ENCODE results near the gene ABCA1. TPM values are rescaled to one million over a fixed set of nuclear protein-coding genes. Genes with fewer than 3 reads are reported as not detected.

The ABCA1 gene
- total and polyA plus RNA-seq, 2 donors (not counting 1 experiment from before 2014, with no cell fraction given): 11.5 to 60.4 TPM

GRCh38 chr9:104779334-104779733 lies 148.6 kb downstream of the ABCA1 start:
- peaks cover 5% of the 10 kb centered on the region for H3K4me1 ChIP-seq (ENCODE audit: control insufficient read depth, extremely low read depth, insufficient read depth, low read length)
- no peaks in the 10 kb centered on the region for H3K9me3 ChIP-seq (ENCODE audit: control insufficient read depth, insufficient read depth, low read depth, low read length)
- no peak overlapping the region for H3K4me2 ChIP-seq (ENCODE audit: extremely low read depth, insufficient read depth, low read length)
- H4K20me1 ChIP-seq (ENCODE audit: control insufficient read depth, extremely low read depth, insufficient read depth, low read length): no peaks in the 10 kb centered on the region
- H3K9ac ChIP-seq (ENCODE audit: insufficient read depth, low read length): no peak overlapping the region
- H3K79me2 ChIP-seq (ENCODE audit: control insufficient read depth, insufficient read depth, low read length): no peaks in the 10 kb centered on the region
- no peaks in the 10 kb centered on the region for H3K27me3 ChIP-seq (ENCODE audit: control insufficient read depth, insufficient read depth, low read length)
- H3K4me3 ChIP-seq (replicated peaks in 1 of 4; ENCODE audit: control extremely low read depth in 1 of 4, insufficient read depth in 1 of 4, low read depth in 3 of 4, low read length in 4 of 4): no peak overlapping the region
- no peak for DNase-seq (ENCODE audit: low read depth in 2 of 2)
- peaks cover 2% of the 10 kb centered on the region for H3K36me3 ChIP-seq (ENCODE audit: control insufficient read depth, insufficient read depth, low read length)
- H2AFZ ChIP-seq (ENCODE audit: low read length): no peak overlapping the region
- no peak overlapping the region for H3K27ac ChIP-seq (ENCODE audit: insufficient read depth, low read length)
- TF ChIP-seq EZH2 (IDR thresholded peaks at IDR 0.05; ENCODE audit: low read length, missing control alignments): no peak
- TF ChIP-seq CTCF (conservative IDR thresholded peaks at IDR 0.05 in 1 of 2, IDR thresholded peaks at IDR 0.05 in 1 of 2; ENCODE audit: low read depth in 1 of 2, low read length in 2 of 2): no peak

GRCh38 chr9:104778802-104779201 lies 149.2 kb downstream of the ABCA1 start:
- no peak overlapping the region for H3K9ac ChIP-seq (ENCODE audit: insufficient read depth, low read length)
- TF ChIP-seq EZH2 (IDR thresholded peaks at IDR 0.05; ENCODE audit: low read length, missing control alignments): no peak
- TF ChIP-seq CTCF (conservative IDR thresholded peaks at IDR 0.05 in 1 of 2, IDR thresholded peaks at IDR 0.05 in 1 of 2; ENCODE audit: low read depth in 1 of 2, low read length in 2 of 2): no peak
- no peaks in the 10 kb centered on the region for H3K27me3 ChIP-seq (ENCODE audit: control insufficient read depth, insufficient read depth, low read length)
- H4K20me1 ChIP-seq (ENCODE audit: control insufficient read depth, extremely low read depth, insufficient read depth, low read length): no peaks in the 10 kb centered on the region
- no peak overlapping the region for H3K27ac ChIP-seq (ENCODE audit: insufficient read depth, low read length)
- DNase-seq (ENCODE audit: low read depth in 2 of 2): no peak
- H3K79me2 ChIP-seq (ENCODE audit: control insufficient read depth, insufficient read depth, low read length): no peaks in the 10 kb centered on the region
- no peak overlapping the region for H3K4me3 ChIP-seq (replicated peaks in 1 of 4; ENCODE audit: control extremely low read depth in 1 of 4, insufficient read depth in 1 of 4, low read depth in 3 of 4, low read length in 4 of 4)
- no peak overlapping the region for H3K4me2 ChIP-seq (ENCODE audit: extremely low read depth, insufficient read depth, low read length)
- no peaks in the 10 kb centered on the region for H3K9me3 ChIP-seq (ENCODE audit: control insufficient read depth, insufficient read depth, low read depth, low read length)
- no peak overlapping the region for H2AFZ ChIP-seq (ENCODE audit: low read length)
- peaks cover 2% of the 10 kb centered on the region for H3K36me3 ChIP-seq (ENCODE audit: control insufficient read depth, insufficient read depth, low read length)
- H3K4me1 ChIP-seq (ENCODE audit: control insufficient read depth, extremely low read depth, insufficient read depth, low read length): peaks cover 5% of the 10 kb centered on the region

- Histone ChIP-seq H3K27me3 (ENCODE audit: control insufficient read depth, insufficient read depth, low read length) (no peaks in the 10 kb centered on the region), H3K9ac (ENCODE audit: insufficient read depth, low read length) (no peak overlapping the region), H3K27ac (ENCODE audit: insufficient read depth, low read length) (no peak overlapping the region), H3K36me3 (ENCODE audit: control insufficient read depth, insufficient read depth, low read length) (no peaks in the 10 kb centered on the region), H2AFZ (ENCODE audit: low read length) (no peak overlapping the region), H4K20me1 (ENCODE audit: control insufficient read depth, extremely low read depth, insufficient read depth, low read length) (no peaks in the 10 kb centered on the region), H3K4me1 (ENCODE audit: control insufficient read depth, extremely low read depth, insufficient read depth, low read length) (peaks cover 5% of the 10 kb centered on the region), H3K4me3 (replicated peaks in 1 of 4; ENCODE audit: control extremely low read depth in 1 of 4, insufficient read depth in 1 of 4, low read depth in 3 of 4, low read length in 4 of 4) (no peak overlapping the region), H3K9me3 (ENCODE audit: control insufficient read depth, insufficient read depth, low read depth, low read length) (no peaks in the 10 kb centered on the region), H3K79me2 (ENCODE audit: control insufficient read depth, insufficient read depth, low read length) (no peaks in the 10 kb centered on the region), H3K4me2 (ENCODE audit: extremely low read depth, insufficient read depth, low read length) (no peak overlapping the region)
- TF ChIP-seq CTCF (conservative IDR thresholded peaks at IDR 0.05 in 1 of 2, IDR thresholded peaks at IDR 0.05 in 1 of 2; ENCODE audit: low read depth in 1 of 2, low read length in 2 of 2): no peak
- no peak for TF ChIP-seq EZH2 (IDR thresholded peaks at IDR 0.05; ENCODE audit: low read length, missing control alignments)
- peak in 1 of 2 donors; percentile 56 for DNase-seq (ENCODE audit: low read depth in 2 of 2)
Observed at GRCh38 chr9:104776797-104777196, 151.2 kb downstream of the ABCA1 start.

All from fibroblast of lung (primary cell).